Measurements from ENCODE around the gene NXPH1. TPM values are rescaled to one million over a fixed set of nuclear protein-coding genes. Genes with fewer than 3 reads are reported as not detected.
A peak's percentile ranks its signal among the peaks of the same experiment; 100 is the strongest.

The NXPH1 gene
- total RNA-seq (not detected), polyA plus RNA-seq (not detected), total RNA-seq (0 to 0.09 (median 0) reads per million in 6 experiments)

GRCh38 chr7:8433477-8434289 is at the start of gene NXPH1:
Gene NXPH1, plus strand, starts transcription at chr7:8433609.
- POLR2A ChIA-PET, result no interaction called here
- Mint-ChIP-seq H3K27ac (peak within 1 kb of the TSS in 2 of 10 donors; percentile 54 to 69), H3K36me3 (peaks cover 0 to 10% (median 5%) of the 10 kb centered on the region in 3 donors), H3K27me3 (peaks cover 51 to 80% (median 68%) of the 10 kb centered on the region in 5 donors), H3K9me3 (peaks cover 0 to 19% (median 0%) of the 10 kb centered on the region in 9 donors), H3K4me3 (peak within 1 kb of the TSS in 8 of 10 donors; percentile 15 to 66 (median 40)), H3K4me1 (peaks cover 19 to 41% (median 30%) of the 10 kb centered on the region in 4 donors)
- no peak for DNase-seq
- ATAC-seq, result no peak

- no peak for ATAC-seq
Observed at GRCh38 chr7:8384901-8385300, 48.5 kb upstream of the NXPH1 start.

GRCh38 chr7:8386926-8387550 is 46.4 kb upstream of the NXPH1 start:
- Mint-ChIP-seq H3K4me1 (no peaks in the 10 kb centered on the region), H3K9me3 (no peaks in the 10 kb centered on the region), H3K27ac (no peak overlapping the region), H3K36me3 (no peaks in the 10 kb centered on the region), H3K27me3 (peaks cover 7 to 32% (median 11%) of the 10 kb centered on the region in 5 donors), H3K4me3 (no peak overlapping the region)
- POLR2A ChIA-PET, result no interaction called here
- DNase-seq, result no peak
- ATAC-seq, result no peak

More at GRCh38 chr7:8384901-8385300, 48.5 kb upstream of the NXPH1 start:
- DNase-seq, result no peak
- peaks cover 0 to 2% (median 0%) of the 10 kb centered on the region in 9 donors for H3K9me3 Mint-ChIP-seq
- no peak overlapping the region for H3K4me3 Mint-ChIP-seq
- POLR2A ChIA-PET, result no interaction called here
- H3K27ac Mint-ChIP-seq, result no peak overlapping the region
- peaks cover 9 to 28% (median 15%) of the 10 kb centered on the region in 5 donors for H3K27me3 Mint-ChIP-seq
- no peaks in the 10 kb centered on the region for H3K4me1 Mint-ChIP-seq
- H3K36me3 Mint-ChIP-seq, result no peaks in the 10 kb centered on the region

- Mint-ChIP-seq H3K27ac (no peak overlapping the region), H3K4me1 (no peaks in the 10 kb centered on the region), H3K36me3 (no peaks in the 10 kb centered on the region), H3K4me3 (no peak overlapping the region), H3K9me3 (no peaks in the 10 kb centered on the region), H3K27me3 (peaks cover 7 to 32% (median 12%) of the 10 kb centered on the region in 5 donors)
- POLR2A ChIA-PET, result no interaction called here
- ATAC-seq, result no peak
- DNase-seq, result no peak
Observed at GRCh38 chr7:8387551-8388256, 45.7 kb upstream of the NXPH1 start.

GRCh38 chr7:8388257-8388625 is 45.2 kb upstream of the NXPH1 start:
- no peak for ATAC-seq
- DNase-seq, result no peak
- no peaks in the 10 kb centered on the region for H3K9me3 Mint-ChIP-seq
- no peak overlapping the region for H3K27ac Mint-ChIP-seq
- H3K4me1 Mint-ChIP-seq, result no peaks in the 10 kb centered on the region
- POLR2A ChIA-PET, result no interaction called here
- peaks cover 7 to 36% (median 13%) of the 10 kb centered on the region in 5 donors for H3K27me3 Mint-ChIP-seq
- H3K4me3 Mint-ChIP-seq, result no peak overlapping the region
- no peaks in the 10 kb centered on the region for H3K36me3 Mint-ChIP-seq

GRCh38 chr7:8389593-8390261 is 43.7 kb upstream of the NXPH1 start:
- DNase-seq (no peak), ATAC-seq (no peak)
- Mint-ChIP-seq H3K27ac (no peak overlapping the region), H3K9me3 (no peaks in the 10 kb centered on the region), H3K4me3 (no peak overlapping the region), H3K4me1 (no peaks in the 10 kb centered on the region), H3K27me3 (peaks cover 6 to 51% (median 20%) of the 10 kb centered on the region in 5 donors), H3K36me3 (no peaks in the 10 kb centered on the region)
- POLR2A ChIA-PET, result no interaction called here

- POLR2A ChIA-PET, result no interaction called here
- ATAC-seq (no peak), DNase-seq (no peak)
- Mint-ChIP-seq H3K4me3 (no peak overlapping the region), H3K9me3 (no peaks in the 10 kb centered on the region), H3K36me3 (no peaks in the 10 kb centered on the region), H3K27ac (no peak overlapping the region), H3K4me1 (no peaks in the 10 kb centered on the region), H3K27me3 (peaks cover 6 to 54% (median 21%) of the 10 kb centered on the region in 5 donors)
Observed at GRCh38 chr7:8390262-8390626, 43.2 kb upstream of the NXPH1 start.

GRCh38 chr7:8391353-8392062 is 41.9 kb upstream of the NXPH1 start:
- POLR2A ChIA-PET, result interaction anchor here (0.6 kb wide), 1 partner anchor 12 kb away, joined by 5 read pairs; no protein-coding TSS in a partner anchor
- Mint-ChIP-seq H3K4me1 (no peaks in the 10 kb centered on the region), H3K4me3 (no peak overlapping the region), H3K36me3 (no peaks in the 10 kb centered on the region), H3K9me3 (peaks cover 0 to 5% (median 0%) of the 10 kb centered on the region in 9 donors), H3K27me3 (peaks cover 4 to 66% (median 25%) of the 10 kb centered on the region in 5 donors), H3K27ac (no peak overlapping the region)
- DNase-seq, result no peak
- ATAC-seq, result no peak

GRCh38 chr7:8396294-8396693 is 37.1 kb upstream of the NXPH1 start:
- Mint-ChIP-seq H3K4me1 (no peaks in the 10 kb centered on the region), H3K9me3 (peaks cover 0 to 7% (median 0%) of the 10 kb centered on the region in 9 donors), H3K27ac (no peak overlapping the region), H3K27me3 (peaks cover 8 to 59% (median 29%) of the 10 kb centered on the region in 5 donors), H3K36me3 (no peaks in the 10 kb centered on the region), H3K4me3 (no peak overlapping the region)
- POLR2A ChIA-PET, result no interaction called here
- DNase-seq (no peak), ATAC-seq (no peak)

GRCh38 chr7:8408871-8409270 is 24.5 kb upstream of the NXPH1 start:
- POLR2A ChIA-PET, result no interaction called here
- Mint-ChIP-seq H3K27me3 (peaks cover 17 to 68% (median 30%) of the 10 kb centered on the region in 5 donors), H3K4me1 (no peaks in the 10 kb centered on the region), H3K9me3 (no peaks in the 10 kb centered on the region), H3K36me3 (no peaks in the 10 kb centered on the region), H3K27ac (no peak overlapping the region), H3K4me3 (no peak overlapping the region)
- ATAC-seq (no peak), DNase-seq (no peak)

GRCh38 chr7:8411103-8411502 is 22.3 kb upstream of the NXPH1 start:
- no peaks in the 10 kb centered on the region for H3K4me1 Mint-ChIP-seq
- peaks cover 12 to 59% (median 22%) of the 10 kb centered on the region in 5 donors for H3K27me3 Mint-ChIP-seq
- POLR2A ChIA-PET, result no interaction called here
- no peak overlapping the region for H3K27ac Mint-ChIP-seq
- H3K4me3 Mint-ChIP-seq, result no peak overlapping the region
- DNase-seq (no peak), ATAC-seq (no peak)
- no peaks in the 10 kb centered on the region for H3K9me3 Mint-ChIP-seq
- no peaks in the 10 kb centered on the region for H3K36me3 Mint-ChIP-seq

GRCh38 chr7:8413600-8413999 is 19.8 kb upstream of the NXPH1 start:
- Mint-ChIP-seq H3K27ac (no peak overlapping the region), H3K36me3 (no peaks in the 10 kb centered on the region), H3K27me3 (peaks cover 5 to 50% (median 19%) of the 10 kb centered on the region in 5 donors), H3K4me3 (no peak overlapping the region), H3K4me1 (no peaks in the 10 kb centered on the region), H3K9me3 (no peaks in the 10 kb centered on the region)
- DNase-seq (no peak), ATAC-seq (no peak)
- POLR2A ChIA-PET, result no interaction called here
